HepG2 (cell line): ENCODE measurements around the gene CSTB. TPM values are rescaled to one million over a fixed set of nuclear protein-coding genes. Genes with fewer than 3 reads are reported as not detected.

Experiments used
- ATAC-seq: fragments of 200-7000 bp; cut with Tn5 transposase; 3 replicates; pipeline ENCODE4 v1.9.1; 2020; ENCODE audit warnings: mild to moderate bottlenecking, moderate library complexity
- BruUV-seq: library from RNA; stranded (reverse); fragments of 400-500 nt; replicated peaks from 2 replicates; lab custom pipeline; 2021; lab: Mats Ljungman, UMichigan
- CTCF ChIA-PET: fragments of 300-600 bp; formaldehyde crosslinking; extraction: SDS; loops from one replicate; lab custom pipeline; 2021; ENCODE audit warnings: low total read pairs, inconsistent platforms, low intra/inter-chr PET ratio; lab: Yijun Ruan, JAX
- POLR2A ChIA-PET: fragments of 350-600 bp; sonication (Branson Sonifier 250); formaldehyde crosslinking; loops from one replicate; lab custom pipeline; 2020; ENCODE audit warnings: antibody characterized with exemption, inconsistent platforms; lab: Yijun Ruan, JAX
- DNase-seq: peaks from one replicate; pipeline ENCODE4 v3.0.0-alpha.2; 2015; ENCODE audit warnings: low spot score
- FAIRE-seq: peaks from 3 replicates; lab custom pipeline; 2011; peaks lifted over from hg19 to GRCh38; lab: Jason Lieb, UNC
- H2AFZ ChIP-seq: one replicate; pipeline ENCODE4 v1.6.1; 2011; ENCODE audit warnings: low read length, inconsistent platforms
- H3K27ac ChIP-seq: fragments of 300-600 bp; 3 replicates; pipeline ENCODE4 v1.8.0; 2011; ENCODE audit warnings: mixed run types, mild to moderate bottlenecking, mixed read lengths, low read length, inconsistent platforms; ENCODE audit not compliant: insufficient read depth; ENCODE audit errors: extremely low read length
- H3K27me3 ChIP-seq, 2 experiments: fragments of 200-600 bp in 1 of 2; 2 replicates in 1 of 2; 3 replicates in 1 of 2; pipeline versions ENCODE4 v1.6.0 to v1.8.0; 2011; ENCODE audit warnings: low read length in 2 of 2, mild to moderate bottlenecking in 2 of 2, moderate library complexity in 2 of 2, inconsistent platforms in 1 of 2; ENCODE audit not compliant: insufficient read depth in 2 of 2, control insufficient read depth in 1 of 2
- H3K36me3 ChIP-seq, 2 experiments: fragments of 200-600 bp in 1 of 2; replicated peaks in 1 of 2; 2 replicates in 1 of 2; 3 replicates in 1 of 2; pipeline versions ENCODE4 v1.5.1 to v1.8.0; 2011; ENCODE audit warnings: low read length in 2 of 2, inconsistent platforms in 1 of 2; ENCODE audit not compliant: insufficient read depth in 2 of 2, control insufficient read depth in 1 of 2
- H3K4me1 ChIP-seq: 2 replicates; pipeline ENCODE4 v1.5.1; 2012; ENCODE audit warnings: low read length, inconsistent platforms; ENCODE audit not compliant: insufficient read depth
- H3K4me2 ChIP-seq: 2 replicates; pipeline ENCODE4 v1.6.0; 2011; ENCODE audit warnings: low read depth, low read length, inconsistent platforms
- H3K4me3 ChIP-seq, 3 experiments: fragments of 200-600 bp in 1 of 3; sonication (generic), shearing (Covaris generic) in 1 of 3; replicated peaks in 1 of 3; 2 replicates each; pipeline ENCODE4 v1.5.1; 2011 to 2016; ENCODE audit warnings: low read length in 3 of 3, inconsistent platforms in 2 of 3, low read depth in 2 of 3, mild to moderate bottlenecking in 2 of 3, control low read depth in 1 of 3, mixed read lengths in 1 of 3; ENCODE audit not compliant: insufficient read depth in 1 of 3
- H3K79me2 ChIP-seq: one replicate; pipeline ENCODE4 v1.6.1; 2011; ENCODE audit warnings: low read length, inconsistent platforms; ENCODE audit not compliant: insufficient read depth
- H3K9ac ChIP-seq: 2 replicates; pipeline ENCODE4 v1.6.0; 2011; ENCODE audit warnings: mild to moderate bottlenecking, low read depth, low read length, inconsistent platforms; ENCODE audit not compliant: insufficient read depth
- H3K9me3 ChIP-seq: 2 replicates; pipeline ENCODE4 v1.5.1; 2012; ENCODE audit warnings: mild to moderate bottlenecking, low read length
- H4K20me1 ChIP-seq: 2 replicates; pipeline ENCODE4 v1.6.0; 2011; ENCODE audit warnings: inconsistent platforms, mild to moderate bottlenecking, low read length, moderate library complexity; ENCODE audit not compliant: insufficient read depth
- CREM ChIP-seq, 2 experiments: sonication (generic) in 1 of 2; formaldehyde crosslinking in 1 of 2; IDR thresholded peaks; 2 replicates each; pipeline versions ENCODE4 v1.4.0 to v1.6.1; 2016 to 2020; ENCODE audit warnings: antibody characterized with exemption in 1 of 2, mild to moderate bottlenecking in 1 of 2, missing genetic modification reagents in 1 of 2
- DPF2 ChIP-seq: sonication (generic); formaldehyde crosslinking; IDR thresholded peaks from 2 replicates; pipeline ENCODE4 v1.4.0; 2020; ENCODE audit warnings: mild to moderate bottlenecking, low read depth, missing genetic modification reagents, borderline replicate concordance
- HDAC2 ChIP-seq: sonication (generic); formaldehyde crosslinking; IDR thresholded peaks from 2 replicates; pipeline ENCODE4 v1.4.0; 2020; ENCODE audit warnings: missing genetic modification reagents
- HNF4G ChIP-seq, 2 experiments: sonication (generic) in 1 of 2; formaldehyde crosslinking in 1 of 2; IDR thresholded peaks; 2 replicates each; pipeline versions ENCODE4 v1.4.0 to v1.6.1; 2011 to 2020; ENCODE audit warnings: borderline replicate concordance in 2 of 2, low read depth in 2 of 2, mild to moderate bottlenecking in 2 of 2, low read length in 1 of 2, missing genetic modification reagents in 1 of 2, moderate library complexity in 1 of 2
- POLR2A ChIP-seq, 2 experiments: IDR thresholded peaks; 2 replicates each; pipeline ENCODE4 v1.6.1; 2011; ENCODE audit warnings: low read depth in 2 of 2, low read length in 2 of 2, mild to moderate bottlenecking in 1 of 2, moderate library complexity in 1 of 2; ENCODE audit not compliant: insufficient read depth in 1 of 2
- REPIN1 ChIP-seq: sonication (generic); formaldehyde crosslinking; IDR thresholded peaks from 2 replicates; pipeline ENCODE4 v1.8.0; 2022; ENCODE audit warnings: missing genetic modification reagents, low read depth, mild to moderate bottlenecking, borderline replicate concordance
- STAG1 ChIP-seq: sonication (generic); formaldehyde crosslinking; IDR thresholded peaks from 2 replicates; pipeline ENCODE4 v1.4.0; 2020; ENCODE audit warnings: missing genetic modification reagents
- ZNF598 ChIP-seq: sonication (generic); formaldehyde crosslinking; IDR thresholded peaks from 2 replicates; pipeline ENCODE4 v1.5.1; 2020; ENCODE audit warnings: mild to moderate bottlenecking, missing genetic modification reagents, borderline replicate concordance
- ZNF605 ChIP-seq: sonication (generic); formaldehyde crosslinking; IDR thresholded peaks from 2 replicates; pipeline ENCODE4 v1.8.0; 2022; ENCODE audit warnings: mild to moderate bottlenecking, missing genetic modification reagents
- ZNF614 ChIP-seq: IDR thresholded peaks from 2 replicates; pipeline ENCODE4 v1.6.1; 2018; ENCODE audit warnings: missing biosample characterization, missing genetic modification reagents, inconsistent platforms, borderline replicate concordance
- ZNF776 ChIP-seq: sonication (generic); formaldehyde crosslinking; IDR thresholded peaks from 2 replicates; pipeline ENCODE4 v1.4.0; 2020; ENCODE audit warnings: mild to moderate bottlenecking, missing genetic modification reagents
- WGBS: methylation state at CpG from one replicate; pipeline ENCODE4 v1.1.6; 2017; ENCODE audit warnings: low lambda C conversion rate; 5-methylcytosine and 5-hydroxymethylcytosine counted together
- in situ Hi-C: cut with HindIII; loops from 2 replicates; pipeline ENCODE4 v1.10.0; 2017; ENCODE audit warnings: low pct_unique_long_range_greater_than_20kb; ENCODE audit not compliant: extremely low pct_ligation_motif_present
- intact Hi-C: fragments of 100-400 bp; cut with micrococcal nuclease; formaldehyde crosslinking; loops from one replicate; pipeline ENCODE4 v1.10.0; 2022; ENCODE audit not compliant: unreplicated experiment
- polyA plus RNA-seq, 8 experiments: library from polyadenylated mRNA; depleted of rRNA in 3 of 8; stranded (reverse) in 7 of 8; unstranded in 1 of 8; fragments of >200 nt; fragmentation: Illumina TruSeq in 4 of 8; extraction: Trizol in 4 of 8; gene quantifications; 2 replicates each; pipeline versions ENCODE4 v1.2.1 to v1.2.3, GENCODE V29; 2011 to 2016; ENCODE audit warnings: low read depth in 4 of 8, missing spikeins in 1 of 8, mixed read lengths in 1 of 8; ENCODE audit not compliant: insufficient read depth in 1 of 8
- total RNA-seq, 5 experiments: library from RNA; depleted of rRNA; stranded (reverse); fragments of >200 nt; fragmentation: Illumina TruSeq; extraction: Trizol; gene quantifications; 2 replicates each; pipeline ENCODE4 v1.2.3, GENCODE V29; 2016; ENCODE audit warnings: low read depth in 1 of 5
- TF ChIP-seq, protein P1 (sequence below): sonication (generic); formaldehyde crosslinking; IDR thresholded peaks from 2 replicates; pipeline ENCODE4 v1.4.0; 2020; ENCODE audit warnings: missing genetic modification reagents

CSTB gene
- total and polyA plus RNA-seq, 2 of the 13 experiments (the other 11 are each of a cell fraction or from before 2014, with no cell fraction given): 11.7 to 94.1 TPM

DNA sequence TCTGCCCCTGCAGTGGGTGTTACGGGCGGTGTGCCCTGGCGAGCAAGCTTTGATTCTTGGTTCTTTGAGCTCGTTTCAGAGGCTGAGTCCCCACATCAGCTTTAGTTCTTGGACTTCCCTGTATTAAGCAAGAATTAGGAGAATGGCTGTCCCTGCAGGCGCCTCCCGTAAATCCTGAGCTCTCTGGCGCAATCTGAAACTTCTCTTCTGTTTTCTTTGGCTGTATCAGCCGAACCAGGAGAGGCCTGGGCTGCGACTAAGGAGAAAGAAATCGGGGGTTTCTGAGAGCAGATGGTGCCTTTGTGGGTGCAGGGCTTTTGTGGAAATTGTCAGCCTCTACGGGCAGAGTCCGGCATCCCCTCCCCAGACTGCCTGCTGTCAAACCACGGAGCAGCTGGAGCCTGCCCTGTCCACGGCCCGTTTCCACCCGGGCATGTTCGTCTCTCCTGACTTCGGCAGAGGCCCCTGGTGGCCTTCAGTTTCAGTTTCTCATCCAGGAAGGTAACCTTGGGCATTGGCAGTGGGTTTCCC, 17.9 kb downstream of the CSTB start:
- intact Hi-C loops (no loop called here), in situ Hi-C loops (no loop called here)
- Histone ChIP-seq H3K4me2 (no peak overlapping the region), H2AFZ (no peak overlapping the region), H3K4me1 (no peaks in the 10 kb centered on the region), H3K36me3 (peaks cover 28 to 48% of the 10 kb centered on the region in 2 experiments; a peak in 4 of 5 replicates), H3K4me3 (no peak overlapping the region), H3K27me3 (no peaks in the 10 kb centered on the region), H3K9ac (no peak overlapping the region), H3K79me2 (no peaks in the 10 kb centered on the region), H3K27ac (no peak overlapping the region), H4K20me1 (no peaks in the 10 kb centered on the region), H3K9me3 (no peaks in the 10 kb centered on the region)
- ChIA-PET CTCF (no interaction called here), POLR2A (no interaction called here)
- TF ChIP-seq POLR2A (IDR thresholded peaks at IDR 0.05; ENCODE audit: insufficient read depth in 1 of 2, low read depth in 2 of 2, low read length in 2 of 2) (peak in 1 of 2 experiments; percentile 32; a peak in 1 of 4 replicates), STAG1 (no peak)
- ATAC-seq: no peak
- WGBS: 92% methylated on average over 18 of the region's 18 CpGs
- BruUV-seq: TSS peak; percentile 30
- no peak for DNase-seq
- FAIRE-seq: no peak

DNA sequence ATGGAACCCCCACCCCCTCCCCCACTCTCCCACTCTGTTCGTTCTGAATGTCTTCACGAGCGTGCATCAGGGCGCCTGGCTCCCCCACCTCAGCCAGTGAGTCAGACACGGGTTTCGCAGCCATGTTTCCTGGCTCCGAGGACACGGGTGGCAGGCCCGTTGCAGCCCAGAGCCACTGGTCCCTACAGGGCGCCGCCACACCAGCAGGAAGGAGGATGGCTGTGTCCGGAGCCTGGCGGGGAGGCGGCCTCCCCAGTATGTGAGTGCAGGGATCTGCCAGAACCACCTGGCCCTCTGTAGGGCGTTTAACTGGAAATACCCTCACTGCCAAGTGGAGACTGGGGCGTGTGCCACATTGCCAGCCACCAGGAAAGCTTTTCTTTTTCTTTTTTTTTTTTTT, 18.5 kb downstream of the CSTB start:
- CTCF ChIA-PET: no interaction called here
- no peak for DNase-seq
- no peak overlapping the region for H3K4me2 ChIP-seq
- no peaks in the 10 kb centered on the region for H3K27me3 ChIP-seq
- FAIRE-seq: no peak
- H2AFZ ChIP-seq: no peak overlapping the region
- H3K9ac ChIP-seq: no peak overlapping the region
- H3K9me3 ChIP-seq: no peaks in the 10 kb centered on the region
- H3K4me3 ChIP-seq: no peak overlapping the region
- H3K27ac ChIP-seq: no peak overlapping the region
- WGBS: 92% methylated on average over 16 of the region's 16 CpGs
- intact Hi-C loops (no loop called here), in situ Hi-C loops (no loop called here)
- H3K36me3 ChIP-seq: peaks cover 33 to 54% of the 10 kb centered on the region in 2 experiments; a peak in 4 of 5 replicates
- BruUV-seq: no TSS peak
- no peaks in the 10 kb centered on the region for H4K20me1 ChIP-seq
- POLR2A ChIA-PET: no interaction called here
- no peaks in the 10 kb centered on the region for H3K4me1 ChIP-seq
- no peak for ATAC-seq
- no peaks in the 10 kb centered on the region for H3K79me2 ChIP-seq
- TF ChIP-seq CREM (IDR thresholded peaks at IDR 0.05) (no peak), CREM (CRISPR knock-in tag; IDR thresholded peaks at IDR 0.05) (no peak), DPF2 (CRISPR knock-in tag) (no peak), ZNF598 (CRISPR knock-in tag) (no peak), HDAC2 (CRISPR knock-in tag) (no peak), ZNF776 (CRISPR knock-in tag) (no peak), ZNF614 (CRISPR knock-in tag) (no peak), REPIN1 (CRISPR knock-in tag) (no peak), HNF4G (IDR thresholded peaks at IDR 0.05; ENCODE audit: borderline replicate concordance, low read depth, low read length) (no peak), HNF4G (CRISPR knock-in tag; IDR thresholded peaks at IDR 0.05; ENCODE audit: borderline replicate concordance, low read depth) (no peak), ZNF605 (CRISPR knock-in tag) (no peak)
- TF ChIP-seq, protein P1, sequence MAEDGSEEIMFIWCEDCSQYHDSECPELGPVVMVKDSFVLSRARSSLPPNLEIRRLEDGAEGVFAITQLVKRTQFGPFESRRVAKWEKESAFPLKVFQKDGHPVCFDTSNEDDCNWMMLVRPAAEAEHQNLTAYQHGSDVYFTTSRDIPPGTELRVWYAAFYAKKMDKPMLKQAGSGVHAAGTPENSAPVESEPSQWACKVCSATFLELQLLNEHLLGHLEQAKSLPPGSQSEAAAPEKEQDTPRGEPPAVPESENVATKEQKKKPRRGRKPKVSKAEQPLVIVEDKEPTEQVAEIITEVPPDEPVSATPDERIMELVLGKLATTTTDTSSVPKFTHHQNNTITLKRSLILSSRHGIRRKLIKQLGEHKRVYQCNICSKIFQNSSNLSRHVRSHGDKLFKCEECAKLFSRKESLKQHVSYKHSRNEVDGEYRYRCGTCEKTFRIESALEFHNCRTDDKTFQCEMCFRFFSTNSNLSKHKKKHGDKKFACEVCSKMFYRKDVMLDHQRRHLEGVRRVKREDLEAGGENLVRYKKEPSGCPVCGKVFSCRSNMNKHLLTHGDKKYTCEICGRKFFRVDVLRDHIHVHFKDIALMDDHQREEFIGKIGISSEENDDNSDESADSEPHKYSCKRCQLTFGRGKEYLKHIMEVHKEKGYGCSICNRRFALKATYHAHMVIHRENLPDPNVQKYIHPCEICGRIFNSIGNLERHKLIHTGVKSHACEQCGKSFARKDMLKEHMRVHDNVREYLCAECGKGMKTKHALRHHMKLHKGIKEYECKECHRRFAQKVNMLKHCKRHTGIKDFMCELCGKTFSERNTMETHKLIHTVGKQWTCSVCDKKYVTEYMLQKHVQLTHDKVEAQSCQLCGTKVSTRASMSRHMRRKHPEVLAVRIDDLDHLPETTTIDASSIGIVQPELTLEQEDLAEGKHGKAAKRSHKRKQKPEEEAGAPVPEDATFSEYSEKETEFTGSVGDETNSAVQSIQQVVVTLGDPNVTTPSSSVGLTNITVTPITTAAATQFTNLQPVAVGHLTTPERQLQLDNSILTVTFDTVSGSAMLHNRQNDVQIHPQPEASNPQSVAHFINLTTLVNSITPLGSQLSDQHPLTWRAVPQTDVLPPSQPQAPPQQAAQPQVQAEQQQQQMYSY (CRISPR knock-in tag): no peak
